Measurements from ENCODE around the gene CCDC146.

DNA sequence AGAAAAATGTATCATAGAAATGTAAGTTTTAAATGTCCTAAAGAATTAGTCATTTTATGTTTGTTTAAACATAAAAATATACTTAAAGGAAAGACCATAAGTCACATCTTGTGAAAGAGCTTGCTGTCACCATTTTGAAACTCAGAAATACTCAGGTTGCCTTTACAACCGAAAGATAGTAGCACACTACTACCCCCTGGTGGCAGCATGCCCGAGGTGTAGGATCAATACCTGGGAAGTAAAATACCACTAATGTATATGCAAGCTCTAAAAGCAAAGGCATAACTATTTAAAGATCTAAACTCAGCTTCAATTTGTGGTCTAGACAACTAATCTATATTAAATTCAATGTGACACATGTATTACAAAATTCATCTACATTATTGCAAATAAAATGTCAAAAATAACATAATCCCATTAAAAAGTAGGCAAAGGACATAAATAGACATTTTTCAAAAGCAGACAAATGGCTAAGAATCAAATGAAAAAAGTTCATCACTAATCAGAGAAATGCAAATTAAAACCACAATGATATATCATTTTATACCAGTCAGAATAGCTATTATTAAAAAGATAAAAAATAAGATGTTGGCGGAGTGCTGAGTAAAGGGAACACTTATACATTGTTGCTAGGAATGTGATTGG, 124.9 kb downstream of the CCDC146 start:
- TF ChIP-seq, protein P1, sequence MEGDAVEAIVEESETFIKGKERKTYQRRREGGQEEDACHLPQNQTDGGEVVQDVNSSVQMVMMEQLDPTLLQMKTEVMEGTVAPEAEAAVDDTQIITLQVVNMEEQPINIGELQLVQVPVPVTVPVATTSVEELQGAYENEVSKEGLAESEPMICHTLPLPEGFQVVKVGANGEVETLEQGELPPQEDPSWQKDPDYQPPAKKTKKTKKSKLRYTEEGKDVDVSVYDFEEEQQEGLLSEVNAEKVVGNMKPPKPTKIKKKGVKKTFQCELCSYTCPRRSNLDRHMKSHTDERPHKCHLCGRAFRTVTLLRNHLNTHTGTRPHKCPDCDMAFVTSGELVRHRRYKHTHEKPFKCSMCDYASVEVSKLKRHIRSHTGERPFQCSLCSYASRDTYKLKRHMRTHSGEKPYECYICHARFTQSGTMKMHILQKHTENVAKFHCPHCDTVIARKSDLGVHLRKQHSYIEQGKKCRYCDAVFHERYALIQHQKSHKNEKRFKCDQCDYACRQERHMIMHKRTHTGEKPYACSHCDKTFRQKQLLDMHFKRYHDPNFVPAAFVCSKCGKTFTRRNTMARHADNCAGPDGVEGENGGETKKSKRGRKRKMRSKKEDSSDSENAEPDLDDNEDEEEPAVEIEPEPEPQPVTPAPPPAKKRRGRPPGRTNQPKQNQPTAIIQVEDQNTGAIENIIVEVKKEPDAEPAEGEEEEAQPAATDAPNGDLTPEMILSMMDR (IDR thresholded peaks at IDR 0.05; ENCODE audit: low read depth, low read length), result peak; percentile 95
- TF ChIP-seq MYC (IDR thresholded peaks at IDR 0.05; ENCODE audit: low read depth, low read length), result no peak
- no peak for TF ChIP-seq POLR2A (IDR thresholded peaks at IDR 0.05; ENCODE audit: extremely low read depth, insufficient read length)
- 0 out of 2 replicates have a peak, but pooled peaks have one; percentile 14 for TF ChIP-seq MAX (IDR thresholded peaks at IDR 0.05; ENCODE audit: low read depth, low read length)
